HepG2 (cell line): Measurements from ENCODE around the gene MBOAT7. TPM values are rescaled to one million over a fixed set of nuclear protein-coding genes. Genes with fewer than 3 reads are reported as not detected.

Experiments used
- ARID2 ChIP-seq: sonication (generic); formaldehyde crosslinking; IDR thresholded peaks from 2 replicates; pipeline ENCODE4 v1.8.1; 2022; ENCODE audit warnings: mild to moderate bottlenecking, missing genetic modification reagents, borderline replicate concordance
- GATAD1 ChIP-seq: IDR thresholded peaks from 2 replicates; pipeline ENCODE4 v1.6.1; 2016; ENCODE audit warnings: missing genetic modification reagents, missing compliant biosample characterization
- NFRKB ChIP-seq: fragments of 450-650 bp; IDR thresholded peaks from 2 replicates; pipeline ENCODE4 v1.6.1; 2017
- SRSF1 ChIP-seq: fragments of 200-400 bp; formaldehyde crosslinking; optimal IDR thresholded peaks from 2 replicates; pipeline ENCODE3; 2017; ENCODE audit warnings: mild to moderate bottlenecking, low read depth, low read length, moderate library complexity
- TAF1 ChIP-seq: sonication (generic); formaldehyde crosslinking; IDR thresholded peaks from 2 replicates; pipeline ENCODE4 v1.4.0; 2020; ENCODE audit warnings: missing genetic modification reagents
- TCF7L2 ChIP-seq: IDR thresholded peaks from 2 replicates; pipeline ENCODE4 v1.6.1; 2011; ENCODE audit warnings: mild to moderate bottlenecking, low read depth, low read length, moderate library complexity
- ZEB1 ChIP-seq: IDR thresholded peaks from 2 replicates; pipeline ENCODE4 v1.6.1; 2012; ENCODE audit warnings: mild to moderate bottlenecking, low read depth, inconsistent platforms; ENCODE audit not compliant: insufficient replicate concordance
- ZFYVE20 ChIP-seq: sonication (generic); formaldehyde crosslinking; IDR thresholded peaks from 2 replicates; pipeline ENCODE4 v1.8.0; 2023; ENCODE audit warnings: low read depth, mild to moderate bottlenecking, moderate library complexity, missing genetic modification reagents, borderline replicate concordance
- ZMAT3 ChIP-seq: sonication (generic); formaldehyde crosslinking; conservative IDR thresholded peaks from 2 replicates; pipeline ENCODE4 v1.7.0; 2021; ENCODE audit warnings: missing genetic modification reagents
- ZNF101 ChIP-seq: sonication (generic); formaldehyde crosslinking; IDR thresholded peaks from 2 replicates; pipeline ENCODE4 v1.4.0; 2020; ENCODE audit warnings: mild to moderate bottlenecking, low read depth, missing genetic modification reagents, borderline replicate concordance
- ZNF446 ChIP-seq: sonication (generic); formaldehyde crosslinking; IDR thresholded peaks from 2 replicates; pipeline ENCODE4 v1.5.0; 2020; ENCODE audit warnings: mild to moderate bottlenecking, missing genetic modification reagents
- ZNF557 ChIP-seq: sonication (generic); formaldehyde crosslinking; IDR thresholded peaks from 2 replicates; pipeline ENCODE4 v1.4.0; 2020; ENCODE audit warnings: missing genetic modification reagents
- polyA plus RNA-seq, 8 experiments: library from polyadenylated mRNA; depleted of rRNA in 3 of 8; stranded (reverse) in 7 of 8; unstranded in 1 of 8; fragments of >200 nt; fragmentation: Illumina TruSeq in 4 of 8; extraction: Trizol in 4 of 8; gene quantifications; 2 replicates each; pipeline versions ENCODE4 v1.2.1 to v1.2.3, GENCODE V29; 2011 to 2016; ENCODE audit warnings: low read depth in 4 of 8, missing spikeins in 1 of 8, mixed read lengths in 1 of 8; ENCODE audit not compliant: insufficient read depth in 1 of 8
- total RNA-seq, 5 experiments: library from RNA; depleted of rRNA; stranded (reverse); fragments of >200 nt; fragmentation: Illumina TruSeq; extraction: Trizol; gene quantifications; 2 replicates each; pipeline ENCODE4 v1.2.3, GENCODE V29; 2016; ENCODE audit warnings: low read depth in 1 of 5
- TF ChIP-seq, protein P1 (sequence below): sonication (generic); formaldehyde crosslinking; IDR thresholded peaks from 2 replicates; pipeline ENCODE4 v1.9.0; 2021; ENCODE audit warnings: missing genetic modification reagents, borderline replicate concordance
- TF ChIP-seq, protein P2 (sequence below): sonication (generic); formaldehyde crosslinking; IDR thresholded peaks from 2 replicates; pipeline ENCODE4 v1.5.0; 2020; ENCODE audit warnings: missing genetic modification reagents
- TF ChIP-seq, protein P3 (sequence below): sonication (generic); formaldehyde crosslinking; IDR thresholded peaks from 2 replicates; pipeline ENCODE4 v1.8.0; 2022; ENCODE audit warnings: mild to moderate bottlenecking, missing genetic modification reagents, moderate library complexity
- TF ChIP-seq, protein P4 (sequence below): sonication (generic); formaldehyde crosslinking; IDR thresholded peaks from 2 replicates; pipeline ENCODE4 v1.9.0; 2021; ENCODE audit warnings: missing genetic modification reagents, mild to moderate bottlenecking, borderline replicate concordance
- TF ChIP-seq, protein P5 (sequence below): sonication (generic); formaldehyde crosslinking; IDR thresholded peaks from 2 replicates; pipeline ENCODE4 v1.4.0; 2020; ENCODE audit warnings: mild to moderate bottlenecking, missing genetic modification reagents
- TF ChIP-seq, protein P6 (sequence below): sonication (generic); formaldehyde crosslinking; IDR thresholded peaks from 2 replicates; pipeline ENCODE4 v1.4.0; 2020; ENCODE audit warnings: mild to moderate bottlenecking, missing genetic modification reagents

MBOAT7 gene
- total and polyA plus RNA-seq, 2 of the 13 experiments (the other 11 are each of a cell fraction or from before 2014, with no cell fraction given): 22.2 to 25.5 TPM

DNA sequence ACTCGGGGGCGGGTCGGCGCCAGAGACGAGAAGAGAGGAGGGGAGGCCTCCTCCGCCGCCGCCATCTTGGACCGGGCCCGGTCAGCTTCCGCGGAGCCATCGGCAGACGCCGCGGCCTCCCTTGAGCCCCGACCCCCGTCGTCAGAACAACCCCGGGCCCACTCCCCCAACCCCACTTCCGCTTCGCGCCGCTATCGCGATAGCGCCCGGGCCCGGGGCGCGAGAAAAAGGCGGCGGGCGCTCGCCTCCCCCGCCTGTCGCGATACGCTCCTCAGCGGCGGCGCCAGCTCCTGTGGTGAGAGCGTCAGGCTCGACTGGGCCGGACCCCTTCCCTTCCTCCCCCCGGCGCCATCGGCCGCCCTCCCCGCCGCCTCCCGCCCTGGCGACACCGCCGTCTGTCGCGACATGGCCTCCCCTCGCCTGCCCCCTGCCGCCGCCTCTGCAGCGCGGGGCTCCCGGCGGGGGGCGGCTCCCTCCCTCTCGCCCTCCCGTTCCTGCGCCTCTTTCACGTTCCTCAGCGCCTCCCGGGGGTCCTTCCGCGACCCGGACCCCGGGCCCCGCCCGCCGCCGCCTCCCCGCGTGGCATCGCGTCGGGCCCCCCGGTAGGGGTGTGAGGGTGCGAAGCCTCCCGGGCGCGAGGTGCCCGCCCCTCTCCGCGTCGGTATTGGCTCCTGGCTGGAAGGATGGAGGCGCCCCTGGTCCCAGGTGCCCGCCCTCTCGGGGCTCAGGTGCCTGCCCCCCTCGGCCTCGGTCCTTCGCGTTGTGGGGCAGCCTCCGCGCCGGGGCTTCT is 51.5 kb downstream of the MBOAT7 start, which contains the start of gene CNOT3 (continued):
- TF ChIP-seq, protein P1, sequence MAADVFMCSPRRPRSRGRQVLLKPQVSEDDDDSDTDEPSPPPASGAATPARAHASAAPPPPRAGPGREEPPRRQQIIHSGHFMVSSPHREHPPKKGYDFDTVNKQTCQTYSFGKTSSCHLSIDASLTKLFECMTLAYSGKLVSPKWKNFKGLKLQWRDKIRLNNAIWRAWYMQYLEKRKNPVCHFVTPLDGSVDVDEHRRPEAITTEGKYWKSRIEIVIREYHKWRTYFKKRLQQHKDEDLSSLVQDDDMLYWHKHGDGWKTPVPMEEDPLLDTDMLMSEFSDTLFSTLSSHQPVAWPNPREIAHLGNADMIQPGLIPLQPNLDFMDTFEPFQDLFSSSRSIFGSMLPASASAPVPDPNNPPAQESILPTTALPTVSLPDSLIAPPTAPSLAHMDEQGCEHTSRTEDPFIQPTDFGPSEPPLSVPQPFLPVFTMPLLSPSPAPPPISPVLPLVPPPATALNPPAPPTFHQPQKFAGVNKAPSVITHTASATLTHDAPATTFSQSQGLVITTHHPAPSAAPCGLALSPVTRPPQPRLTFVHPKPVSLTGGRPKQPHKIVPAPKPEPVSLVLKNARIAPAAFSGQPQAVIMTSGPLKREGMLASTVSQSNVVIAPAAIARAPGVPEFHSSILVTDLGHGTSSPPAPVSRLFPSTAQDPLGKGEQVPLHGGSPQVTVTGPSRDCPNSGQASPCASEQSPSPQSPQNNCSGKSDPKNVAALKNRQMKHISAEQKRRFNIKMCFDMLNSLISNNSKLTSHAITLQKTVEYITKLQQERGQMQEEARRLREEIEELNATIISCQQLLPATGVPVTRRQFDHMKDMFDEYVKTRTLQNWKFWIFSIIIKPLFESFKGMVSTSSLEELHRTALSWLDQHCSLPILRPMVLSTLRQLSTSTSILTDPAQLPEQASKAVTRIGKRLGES: no peak
- TF ChIP-seq, protein P2, sequence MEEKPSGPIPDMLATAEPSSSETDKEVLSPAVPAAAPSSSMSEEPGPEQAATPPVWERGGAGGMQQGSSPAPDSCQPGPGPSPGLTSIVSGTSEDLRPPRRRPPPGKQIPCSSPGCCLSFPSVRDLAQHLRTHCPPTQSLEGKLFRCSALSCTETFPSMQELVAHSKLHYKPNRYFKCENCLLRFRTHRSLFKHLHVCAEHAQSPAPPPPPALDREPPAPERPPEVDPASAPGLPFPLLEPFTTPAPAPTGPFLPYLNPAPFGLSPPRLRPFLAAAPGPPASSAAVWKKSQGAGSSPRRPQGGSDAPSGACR (CRISPR knock-in tag): no peak
- TF ChIP-seq ZNF101 (CRISPR knock-in tag) (0 out of 2 replicates have a peak, but pooled peaks have one; percentile 55), GATAD1 (CRISPR knock-in tag) (no peak), TAF1 (CRISPR knock-in tag) (peak; percentile 77), ZEB1 (no peak), ZNF557 (CRISPR knock-in tag) (no peak), TCF7L2 (no peak), ARID2 (no peak), SRSF1 (peak; percentile 44), NFRKB (peak; percentile 89), ZFYVE20 (CRISPR knock-in tag) (no peak), ZNF446 (CRISPR knock-in tag) (0 out of 2 replicates have a peak, but pooled peaks have one; percentile 35), ZMAT3 (CRISPR knock-in tag) (no peak)
- TF ChIP-seq, protein P3, sequence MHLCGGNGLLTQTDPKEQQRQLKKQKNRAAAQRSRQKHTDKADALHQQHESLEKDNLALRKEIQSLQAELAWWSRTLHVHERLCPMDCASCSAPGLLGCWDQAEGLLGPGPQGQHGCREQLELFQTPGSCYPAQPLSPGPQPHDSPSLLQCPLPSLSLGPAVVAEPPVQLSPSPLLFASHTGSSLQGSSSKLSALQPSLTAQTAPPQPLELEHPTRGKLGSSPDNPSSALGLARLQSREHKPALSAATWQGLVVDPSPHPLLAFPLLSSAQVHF (CRISPR knock-in tag): 0 out of 2 replicates have a peak, but pooled peaks have one; percentile 55
- TF ChIP-seq, protein P4, sequence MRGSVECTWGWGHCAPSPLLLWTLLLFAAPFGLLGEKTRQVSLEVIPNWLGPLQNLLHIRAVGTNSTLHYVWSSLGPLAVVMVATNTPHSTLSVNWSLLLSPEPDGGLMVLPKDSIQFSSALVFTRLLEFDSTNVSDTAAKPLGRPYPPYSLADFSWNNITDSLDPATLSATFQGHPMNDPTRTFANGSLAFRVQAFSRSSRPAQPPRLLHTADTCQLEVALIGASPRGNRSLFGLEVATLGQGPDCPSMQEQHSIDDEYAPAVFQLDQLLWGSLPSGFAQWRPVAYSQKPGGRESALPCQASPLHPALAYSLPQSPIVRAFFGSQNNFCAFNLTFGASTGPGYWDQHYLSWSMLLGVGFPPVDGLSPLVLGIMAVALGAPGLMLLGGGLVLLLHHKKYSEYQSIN (CRISPR knock-in tag): no peak
- TF ChIP-seq, protein P5, sequence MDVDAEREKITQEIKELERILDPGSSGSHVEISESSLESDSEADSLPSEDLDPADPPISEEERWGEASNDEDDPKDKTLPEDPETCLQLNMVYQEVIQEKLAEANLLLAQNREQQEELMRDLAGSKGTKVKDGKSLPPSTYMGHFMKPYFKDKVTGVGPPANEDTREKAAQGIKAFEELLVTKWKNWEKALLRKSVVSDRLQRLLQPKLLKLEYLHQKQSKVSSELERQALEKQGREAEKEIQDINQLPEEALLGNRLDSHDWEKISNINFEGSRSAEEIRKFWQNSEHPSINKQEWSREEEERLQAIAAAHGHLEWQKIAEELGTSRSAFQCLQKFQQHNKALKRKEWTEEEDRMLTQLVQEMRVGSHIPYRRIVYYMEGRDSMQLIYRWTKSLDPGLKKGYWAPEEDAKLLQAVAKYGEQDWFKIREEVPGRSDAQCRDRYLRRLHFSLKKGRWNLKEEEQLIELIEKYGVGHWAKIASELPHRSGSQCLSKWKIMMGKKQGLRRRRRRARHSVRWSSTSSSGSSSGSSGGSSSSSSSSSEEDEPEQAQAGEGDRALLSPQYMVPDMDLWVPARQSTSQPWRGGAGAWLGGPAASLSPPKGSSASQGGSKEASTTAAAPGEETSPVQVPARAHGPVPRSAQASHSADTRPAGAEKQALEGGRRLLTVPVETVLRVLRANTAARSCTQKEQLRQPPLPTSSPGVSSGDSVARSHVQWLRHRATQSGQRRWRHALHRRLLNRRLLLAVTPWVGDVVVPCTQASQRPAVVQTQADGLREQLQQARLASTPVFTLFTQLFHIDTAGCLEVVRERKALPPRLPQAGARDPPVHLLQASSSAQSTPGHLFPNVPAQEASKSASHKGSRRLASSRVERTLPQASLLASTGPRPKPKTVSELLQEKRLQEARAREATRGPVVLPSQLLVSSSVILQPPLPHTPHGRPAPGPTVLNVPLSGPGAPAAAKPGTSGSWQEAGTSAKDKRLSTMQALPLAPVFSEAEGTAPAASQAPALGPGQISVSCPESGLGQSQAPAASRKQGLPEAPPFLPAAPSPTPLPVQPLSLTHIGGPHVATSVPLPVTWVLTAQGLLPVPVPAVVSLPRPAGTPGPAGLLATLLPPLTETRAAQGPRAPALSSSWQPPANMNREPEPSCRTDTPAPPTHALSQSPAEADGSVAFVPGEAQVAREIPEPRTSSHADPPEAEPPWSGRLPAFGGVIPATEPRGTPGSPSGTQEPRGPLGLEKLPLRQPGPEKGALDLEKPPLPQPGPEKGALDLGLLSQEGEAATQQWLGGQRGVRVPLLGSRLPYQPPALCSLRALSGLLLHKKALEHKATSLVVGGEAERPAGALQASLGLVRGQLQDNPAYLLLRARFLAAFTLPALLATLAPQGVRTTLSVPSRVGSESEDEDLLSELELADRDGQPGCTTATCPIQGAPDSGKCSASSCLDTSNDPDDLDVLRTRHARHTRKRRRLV: no peak
- TF ChIP-seq, protein P6, sequence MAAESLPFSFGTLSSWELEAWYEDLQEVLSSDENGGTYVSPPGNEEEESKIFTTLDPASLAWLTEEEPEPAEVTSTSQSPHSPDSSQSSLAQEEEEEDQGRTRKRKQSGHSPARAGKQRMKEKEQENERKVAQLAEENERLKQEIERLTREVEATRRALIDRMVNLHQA: no peak
